Small intestine (tissue), 7 donors: ENCODE results near the gene PRM1. TPM values are rescaled to one million over a fixed set of nuclear protein-coding genes. Genes with fewer than 3 reads are reported as not detected.
A peak's percentile ranks its signal among the peaks of the same experiment; 100 is the strongest.

Experiments
- DNase-seq, 2 donors: peaks; one replicate each; pipeline versions ENCODE4 v3.0.0 to v3.0.0-alpha.2; 2013
- FAIRE-seq: peaks from 2 replicates; lab custom pipeline; 2012; peaks lifted over from hg19 to GRCh38; lab: Jason Lieb, UNC
- H3K27ac ChIP-seq, 3 donors: one replicate each; pipeline ENCODE4 v1.5.1; 2013; ENCODE audit warnings: low read length in 2 of 3, mild to moderate bottlenecking in 2 of 3, control low read depth in 1 of 3, inconsistent platforms in 1 of 3, low read depth in 1 of 3, moderate library complexity in 1 of 3
- H3K27me3 ChIP-seq, 3 donors: one replicate each; pipeline ENCODE4 v1.6.1; 2013; ENCODE audit warnings: low read length in 3 of 3, inconsistent platforms in 1 of 3; ENCODE audit not compliant: control insufficient read depth in 3 of 3, insufficient read depth in 3 of 3
- H3K36me3 ChIP-seq, 3 donors: one replicate each; pipeline ENCODE4 v1.6.1; 2013; ENCODE audit warnings: low read length in 3 of 3, inconsistent platforms in 1 of 3, low read depth in 1 of 3, mild to moderate bottlenecking in 1 of 3, moderate library complexity in 1 of 3; ENCODE audit not compliant: control insufficient read depth in 3 of 3, insufficient read depth in 2 of 3
- H3K4me1 ChIP-seq, 3 donors: one replicate each; pipeline ENCODE4 v1.6.1; 2013; ENCODE audit warnings: low read length in 2 of 3, inconsistent platforms in 1 of 3, low read depth in 1 of 3, mild to moderate bottlenecking in 1 of 3, moderate library complexity in 1 of 3; ENCODE audit not compliant: control insufficient read depth in 3 of 3, insufficient read depth in 2 of 3
- H3K4me3 ChIP-seq, 3 donors: one replicate each; pipeline ENCODE4 v1.5.1; 2013; ENCODE audit warnings: low read length in 3 of 3, control low read depth in 1 of 3, inconsistent platforms in 1 of 3, low read depth in 1 of 3, mild to moderate bottlenecking in 1 of 3, moderate library complexity in 1 of 3
- H3K9me3 ChIP-seq, 2 donors: one replicate each; pipeline ENCODE4 v1.6.1; 2013; ENCODE audit warnings: low read depth in 1 of 2, low read length in 1 of 2; ENCODE audit not compliant: control insufficient read depth in 2 of 2, insufficient read depth in 1 of 2
- WGBS, 3 donors: extraction: QIAGEN DNeasy Blood & Tissue Kit; methylation state at CpG; one replicate each; pipeline ENCODE4 v1.1.7; 2013; 5-methylcytosine and 5-hydroxymethylcytosine counted together
- polyA plus RNA-seq, 4 donors: library from polyadenylated mRNA; stranded (reverse) in 3 of 4; unstranded in 1 of 4; fragments of 200-250 nt in 3 of 4; fragments of 120-200 nt in 1 of 4; gene quantifications; one replicate each; pipeline versions ENCODE4 v1.2.1 to v1.2.3, GENCODE V29; 2013
- donor health status: healthy with polysubstance abuse.
- donor health status: control.
- donor health status: control.
- donor health status: Bipolar disorder and iron deficiency.
- donor health status: healthy.

Gene PRM1
- polyA plus RNA-seq, 4 donors: not detected

- DNase-seq (no peak), FAIRE-seq (no peak)
- Histone ChIP-seq H3K36me3 (no peaks in the 10 kb centered on the region), H3K27ac (no peak within 1 kb of the TSS), H3K4me1 (no peaks in the 10 kb centered on the region), H3K27me3 (no peaks in the 10 kb centered on the region), H3K9me3 (no peaks in the 10 kb centered on the region), H3K4me3 (no peak within 1 kb of the TSS)
- 85 to 87% (median 86%) methylated on average over 30 of the region's 30 CpGs for WGBS, 3 donors
These were observed 8.0 kb downstream of the PRM1 start, which contains the start of gene PRM3 for GRCh38 chr16:11272921-11273720. PRM3 (minus strand) TSS chr16:11273629; CDS start chr16:11273595, 34 bp downstream.

DNA sequence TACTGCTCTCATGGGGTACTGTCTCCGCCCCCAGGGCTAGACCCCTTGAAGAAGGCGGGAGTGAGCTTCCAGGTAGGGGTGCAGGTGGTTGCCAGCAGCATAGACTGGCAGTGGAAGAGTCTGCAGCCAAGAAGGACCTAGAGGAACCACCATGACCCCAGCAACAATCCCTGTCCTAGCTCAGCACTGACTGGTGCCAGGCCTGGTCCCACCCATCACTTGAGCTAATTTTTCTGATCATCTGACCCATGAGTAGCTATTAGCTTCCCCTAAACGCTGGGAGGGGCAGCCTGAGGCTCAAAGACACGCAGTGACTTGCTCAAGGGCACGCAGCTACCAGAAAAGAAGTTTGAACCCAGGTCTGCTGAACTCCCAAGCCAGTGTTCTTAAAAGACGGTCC, 8.6 kb downstream of the PRM1 start:
- DNase-seq (no peak), FAIRE-seq (no peak)
- Histone ChIP-seq H3K4me3 (no peak overlapping the region), H3K9me3 (no peaks in the 10 kb centered on the region), H3K36me3 (no peaks in the 10 kb centered on the region), H3K4me1 (no peaks in the 10 kb centered on the region), H3K27ac (no peak overlapping the region), H3K27me3 (no peaks in the 10 kb centered on the region)
- WGBS, 3 donors: 82 to 88% (median 86%) methylated on average over 6 of the region's 6 CpGs

- WGBS, 3 donors: 95 to 98% (median 97%) methylated on average over 10 of the region's 10 CpGs
- FAIRE-seq: no peak
These were observed 9.5 kb downstream of the PRM1 start for GRCh38 chr16:11271610-11272009.

GRCh38 chr16:11270602-11271162, 10.4 kb downstream of the PRM1 start:
- Histone ChIP-seq H3K36me3 (no peaks in the 10 kb centered on the region), H3K4me3 (no peak overlapping the region), H3K9me3 (no peaks in the 10 kb centered on the region), H3K27ac (no peak overlapping the region), H3K4me1 (no peaks in the 10 kb centered on the region), H3K27me3 (no peaks in the 10 kb centered on the region)
- DNase-seq (no peak), FAIRE-seq (no peak)
- WGBS, 3 donors: 87 to 90% (median 88%) methylated on average over 2 of the region's 2 CpGs

More at GRCh38 chr16:11271610-11272009, 9.5 kb downstream of the PRM1 start:
- Histone ChIP-seq H3K36me3 (no peaks in the 10 kb centered on the region), H3K4me3 (no peak overlapping the region), H3K27me3 (no peaks in the 10 kb centered on the region), H3K27ac (no peak overlapping the region), H3K4me1 (no peaks in the 10 kb centered on the region), H3K9me3 (no peaks in the 10 kb centered on the region)
- no peak for DNase-seq

GRCh38 chr16:11268921-11269375, 12.2 kb downstream of the PRM1 start, which contains the start of gene TNP2:
TNP2 (minus strand) TSS chr16:11269325; CDS start chr16:11269262, 63 bp downstream.
- Histone ChIP-seq H3K9me3 (no peaks in the 10 kb centered on the region), H3K27me3 (no peaks in the 10 kb centered on the region), H3K4me3 (no peak within 1 kb of the TSS), H3K36me3 (no peaks in the 10 kb centered on the region), H3K27ac (no peak within 1 kb of the TSS), H3K4me1 (no peaks in the 10 kb centered on the region)
- DNase-seq: no peak
- FAIRE-seq: no peak
- 90 to 96% (median 93%) methylated on average over 11 of the region's 11 CpGs for WGBS, 3 donors

DNA sequence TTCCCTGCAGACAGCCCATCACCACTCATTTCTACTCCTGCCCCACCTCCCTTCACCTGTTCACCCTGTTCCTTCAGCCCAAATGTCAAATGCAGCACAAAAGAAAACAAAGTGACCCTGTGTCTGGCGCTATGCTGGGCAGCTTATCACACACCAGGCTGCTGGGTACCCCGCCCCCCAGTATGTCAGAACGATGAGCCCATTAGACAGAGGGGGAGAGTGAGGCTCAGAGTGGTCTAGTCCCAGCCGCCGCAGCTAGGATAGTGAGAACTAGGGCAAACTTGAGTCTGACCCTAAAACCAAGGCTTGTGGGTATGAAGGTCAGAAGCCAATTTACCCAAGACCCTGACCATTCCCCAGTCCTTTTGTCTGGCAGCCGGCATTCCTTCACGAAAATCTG, 16.0 kb downstream of the PRM1 start:
- H3K36me3 ChIP-seq: no peaks in the 10 kb centered on the region
- no peak for DNase-seq
- no peaks in the 10 kb centered on the region for H3K4me1 ChIP-seq
- H3K27me3 ChIP-seq: no peaks in the 10 kb centered on the region
- H3K9me3 ChIP-seq: no peaks in the 10 kb centered on the region
- WGBS, 3 donors: 79 to 94% (median 91%) methylated on average over 7 of the region's 7 CpGs
- H3K27ac ChIP-seq: no peak overlapping the region
- no peak for FAIRE-seq
- no peak overlapping the region for H3K4me3 ChIP-seq

- Histone ChIP-seq H3K27ac (no peak overlapping the region), H3K4me3 (no peak overlapping the region), H3K27me3 (no peaks in the 10 kb centered on the region), H3K36me3 (no peaks in the 10 kb centered on the region), H3K9me3 (no peaks in the 10 kb centered on the region), H3K4me1 (no peaks in the 10 kb centered on the region)
- DNase-seq (peak in 1 of 2 donors; percentile 75), FAIRE-seq (no peak)
- WGBS, 3 donors: 61 to 71% (median 69%) methylated on average over 9 of the region's 9 CpGs
These were observed 16.8 kb downstream of the PRM1 start for GRCh38 chr16:11264155-11264832.

DNA sequence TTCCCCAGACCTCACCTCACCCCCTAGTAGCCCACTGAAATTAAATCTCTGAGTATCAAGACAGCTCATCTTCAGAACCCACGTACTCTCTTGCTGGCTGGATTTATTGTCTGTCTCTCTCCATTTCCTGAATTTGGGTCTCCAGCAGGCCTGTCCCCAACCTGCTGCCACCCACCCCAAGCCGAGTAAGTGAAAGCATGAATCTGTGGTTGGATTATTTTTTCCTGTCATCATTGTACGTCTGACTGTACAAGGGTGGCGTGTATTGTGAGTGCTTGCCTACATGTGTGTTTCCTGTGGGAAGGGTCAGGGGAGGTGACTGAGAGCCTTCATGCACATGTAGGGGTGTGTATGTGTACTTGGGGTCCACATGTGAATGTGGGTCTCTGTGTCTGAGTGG, 17.4 kb downstream of the PRM1 start:
- Histone ChIP-seq H3K27ac (no peak overlapping the region), H3K27me3 (no peaks in the 10 kb centered on the region), H3K4me3 (no peak overlapping the region), H3K4me1 (no peaks in the 10 kb centered on the region), H3K36me3 (no peaks in the 10 kb centered on the region), H3K9me3 (no peaks in the 10 kb centered on the region)
- FAIRE-seq (no peak), DNase-seq (no peak)
- 53 to 75% (median 56%) methylated on average over 4 of the region's 4 CpGs for WGBS, 3 donors
